Tibial nerve (tissue), 4 donors: ENCODE measurements around the gene PLA2G3. TPM values are rescaled to one million over a fixed set of nuclear protein-coding genes. Genes with fewer than 3 reads are reported as not detected.

Experiments used
- DNase-seq, 2 donors: peaks; one replicate each; pipeline ENCODE4 v3.0.0-alpha.2; 2019; ENCODE audit warnings: low spot score in 2 of 2
- H3K27ac ChIP-seq, 4 donors: fragments of 200-600 bp; sonication (generic) in 3 of 4; one replicate each; pipeline ENCODE4 v1.5.1; 2017 to 2019; ENCODE audit warnings: mild to moderate bottlenecking in 1 of 4
- H3K27me3 ChIP-seq, 2 donors: fragments of 200-600 bp; sonication (generic) in 1 of 2; one replicate each; pipeline versions ENCODE4 v1.5.1 to v1.6.0; 2017 to 2019
- H3K36me3 ChIP-seq, 3 donors: fragments of 200-600 bp; sonication (generic); one replicate each; pipeline ENCODE4 v1.5.1; 2018 to 2019
- H3K4me1 ChIP-seq, 4 donors: fragments of 200-600 bp; sonication (generic) in 3 of 4; one replicate each; pipeline ENCODE4 v1.5.1; 2017 to 2019
- H3K4me3 ChIP-seq, 4 donors: fragments of 200-600 bp; sonication (generic) in 3 of 4; one replicate each; pipeline ENCODE4 v1.5.1; 2017 to 2019; ENCODE audit warnings: mild to moderate bottlenecking in 1 of 4, moderate library complexity in 1 of 4
- H3K9me3 ChIP-seq, 4 donors: fragments of 200-600 bp; sonication (generic) in 3 of 4; one replicate each; pipeline ENCODE4 v1.5.1; 2017 to 2019
- CTCF ChIP-seq, 5 experiments: fragments of 200-600 bp in 3 of 5; fragments of 450-650 bp in 2 of 5; sonication (generic) in 3 of 5; IDR thresholded peaks; one replicate each; pipeline ENCODE4 v1.5.1; 2016 to 2019; ENCODE audit warnings: antibody characterized with exemption in 5 of 5, mild to moderate bottlenecking in 3 of 5, moderate library complexity in 2 of 5
- EP300 ChIP-seq, 2 donors: sonication (generic); formaldehyde crosslinking; IDR thresholded peaks; one replicate each; pipeline ENCODE4 v1.6.1; 2017; ENCODE audit warnings: antibody characterized with exemption in 2 of 2, mild to moderate bottlenecking in 1 of 2
- POLR2A ChIP-seq, 2 donors: fragments of 450-650 bp; IDR thresholded peaks; one replicate each; pipeline ENCODE4 v1.6.1; 2017; ENCODE audit warnings: antibody characterized with exemption in 2 of 2, mild to moderate bottlenecking in 2 of 2, moderate library complexity in 2 of 2
- WGBS, 2 donors: methylation state at CpG; one replicate each; pipeline ENCODE4 v1.1.5; 2018; 5-methylcytosine and 5-hydroxymethylcytosine counted together
- total RNA-seq, 4 donors: library from RNA; depleted of rRNA; stranded (reverse); fragments of >200 nt; gene quantifications; one replicate each; pipeline ENCODE4 v1.1.0, GENCODE V29; 2016

The PLA2G3 gene
- total RNA-seq, 4 donors from 2014 or later = not detected

GRCh38 chr22:31090217-31091085 is 49.9 kb downstream of the PLA2G3 start:
- no peaks in the 10 kb centered on the region for H3K9me3 ChIP-seq
- peak overlapping the region; percentile 61 to 99 (median 82) for H3K27ac ChIP-seq
- 65 to 68% methylated on average over 14 to 15 of the region's 15 CpGs for WGBS, 2 donors
- no peak for DNase-seq
- no peaks in the 10 kb centered on the region for H3K27me3 ChIP-seq
- H3K4me1 ChIP-seq = peaks cover 0 to 60% (median 53%) of the 10 kb centered on the region in 4 donors
- TF ChIP-seq EP300 (IDR thresholded peaks at IDR 0.05) (no peak), POLR2A (IDR thresholded peaks at IDR 0.05) (no peak), CTCF (IDR thresholded peaks at IDR 0.05) (no peak)
- peak overlapping the region in 2 of 4 donors; percentile 26 to 42 for H3K4me3 ChIP-seq
- peaks cover 4 to 79% (median 9%) of the 10 kb centered on the region in 3 donors for H3K36me3 ChIP-seq

GRCh38 chr22:31089160-31090100 is 50.9 kb downstream of the PLA2G3 start:
- peak; percentile 74 to 88 (median 79) for TF ChIP-seq CTCF (IDR thresholded peaks at IDR 0.05)
- no peak for TF ChIP-seq EP300 (IDR thresholded peaks at IDR 0.05)
- TF ChIP-seq POLR2A (IDR thresholded peaks at IDR 0.05) = no peak
- H3K9me3 ChIP-seq = no peaks in the 10 kb centered on the region
- peaks cover 0 to 64% (median 55%) of the 10 kb centered on the region in 4 donors for H3K4me1 ChIP-seq
- no peak for DNase-seq
- no peaks in the 10 kb centered on the region for H3K27me3 ChIP-seq
- WGBS, 2 donors = 55 to 92% methylated on average over 4 to 9 of the region's 9 CpGs
- peak overlapping the region; percentile 61 to 99 (median 82) for H3K27ac ChIP-seq
- H3K36me3 ChIP-seq = peaks cover 4 to 69% (median 9%) of the 10 kb centered on the region in 3 donors
- peak overlapping the region in 3 of 4 donors; percentile 19 to 42 (median 26) for H3K4me3 ChIP-seq

GRCh38 chr22:31088233-31088986 is 51.9 kb downstream of the PLA2G3 start:
- H3K36me3 ChIP-seq = peaks cover 4 to 59% (median 9%) of the 10 kb centered on the region in 3 donors
- TF ChIP-seq EP300 (IDR thresholded peaks at IDR 0.05) (no peak), POLR2A (IDR thresholded peaks at IDR 0.05) (no peak)
- DNase-seq = no peak
- H3K27me3 ChIP-seq = no peaks in the 10 kb centered on the region
- H3K4me1 ChIP-seq = peaks cover 0 to 74% (median 64%) of the 10 kb centered on the region in 4 donors
- 68 to 76% methylated on average over 26 of the region's 26 CpGs for WGBS, 2 donors
- H3K27ac ChIP-seq = peak overlapping the region; percentile 61 to 99 (median 82)
- H3K9me3 ChIP-seq = no peaks in the 10 kb centered on the region
- peak overlapping the region; percentile 0 to 42 (median 22) for H3K4me3 ChIP-seq

GRCh38 chr22:31087744-31088215 is 52.5 kb downstream of the PLA2G3 start:
- peak overlapping the region in 3 of 4 donors; percentile 19 to 42 (median 26) for H3K4me3 ChIP-seq
- peak in 1 of 2 donors; percentile 94 for TF ChIP-seq EP300 (IDR thresholded peaks at IDR 0.05)
- peak in 1 of 5 experiments; percentile 31 for TF ChIP-seq CTCF (IDR thresholded peaks at IDR 0.05)
- TF ChIP-seq POLR2A (IDR thresholded peaks at IDR 0.05) = peak in 1 of 2 donors; percentile 37
- no peak for DNase-seq
- H3K36me3 ChIP-seq = peaks cover 4 to 52% (median 9%) of the 10 kb centered on the region in 3 donors
- peaks cover 0 to 77% (median 67%) of the 10 kb centered on the region in 4 donors for H3K4me1 ChIP-seq
- no peaks in the 10 kb centered on the region for H3K27me3 ChIP-seq
- peak overlapping the region; percentile 89 to 99 (median 98) for H3K27ac ChIP-seq
- H3K9me3 ChIP-seq = no peaks in the 10 kb centered on the region
- WGBS, 2 donors = 43 to 88% methylated on average over 11 to 21 of the region's 21 CpGs
